Hepatic stellate cell (primary cell): ENCODE results near the gene KNSTRN.
A peak's percentile ranks its signal among the peaks of the same experiment; 100 is the strongest.

Experiments
- DNase-seq: peaks from one replicate; pipeline ENCODE4 v3.0.0; 2011; ENCODE audit warnings: low spot score

Gene KNSTRN

DNA sequence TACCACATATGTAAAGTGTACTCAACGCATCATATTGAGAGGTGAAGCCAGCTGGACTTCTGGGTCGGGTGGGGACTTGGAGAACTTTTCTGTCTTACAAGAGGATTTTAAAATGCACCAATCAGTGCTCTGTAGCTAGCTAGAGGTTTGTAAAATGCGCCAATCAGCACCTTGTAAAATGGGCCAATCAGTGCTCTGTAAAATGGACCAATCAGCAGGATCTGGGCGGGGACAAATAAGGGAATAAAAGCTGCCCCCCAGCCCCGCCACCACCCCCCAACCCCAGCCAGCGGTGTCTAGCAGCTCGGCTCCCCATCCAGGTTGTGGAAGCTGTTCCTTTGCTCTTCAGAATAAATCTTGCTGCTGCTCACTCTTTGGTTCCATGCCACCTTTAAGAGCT is 16.8 kb downstream of the KNSTRN start:
- DNase-seq, result no peak

GRCh38 chr15:40405501-40406381 is 23.2 kb downstream of the KNSTRN start, which contains the start of gene IVD:
TSS of gene IVD (plus strand) at chr15:40405795. CDS start at chr15:40405828, 33 bp downstream.
- DNase-seq, result peak; percentile 100

GRCh38 chr15:40407330-40407990 is 24.9 kb downstream of the KNSTRN start:
- no peak for DNase-seq

- DNase-seq, result no peak
These were observed 26.8 kb downstream of the KNSTRN start for GRCh38 chr15:40409366-40409765.

- no peak for DNase-seq
These were observed 28.0 kb downstream of the KNSTRN start for GRCh38 chr15:40410476-40410875.

- DNase-seq, result no peak
These were observed 29.7 kb downstream of the KNSTRN start for GRCh38 chr15:40412095-40412759.

- DNase-seq, result no peak
These were observed 30.5 kb downstream of the KNSTRN start for GRCh38 chr15:40413036-40413435.

- no peak for DNase-seq
These were observed 32.3 kb downstream of the KNSTRN start for GRCh38 chr15:40414816-40415215.

GRCh38 chr15:40415226-40415625 is 32.7 kb downstream of the KNSTRN start:
- no peak for DNase-seq

GRCh38 chr15:40416056-40416455 is 33.5 kb downstream of the KNSTRN start:
- DNase-seq, result no peak

DNA sequence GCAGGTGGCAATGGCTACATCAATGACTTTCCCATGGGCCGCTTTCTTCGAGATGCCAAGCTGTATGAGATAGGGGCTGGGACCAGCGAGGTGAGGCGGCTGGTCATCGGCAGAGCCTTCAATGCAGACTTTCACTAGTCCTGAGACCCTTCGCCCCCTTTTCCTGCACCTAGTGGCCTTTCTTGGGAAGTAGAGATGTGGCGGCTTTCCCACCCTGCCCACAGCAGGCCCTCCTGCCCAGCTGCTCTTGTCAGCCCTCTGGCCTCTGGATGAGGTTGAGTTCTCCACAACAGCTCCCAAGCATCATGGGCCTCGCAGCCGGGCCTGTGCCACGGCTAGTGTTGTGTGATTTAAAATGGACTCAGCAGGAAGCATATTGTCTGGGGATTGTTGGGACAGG is 35.6 kb downstream of the KNSTRN start:
- DNase-seq, result no peak

GRCh38 chr15:40420071-40420713 is 37.7 kb downstream of the KNSTRN start:
- no peak for DNase-seq

GRCh38 chr15:40420793-40421192 is 38.3 kb downstream of the KNSTRN start:
- DNase-seq, result no peak

- DNase-seq, result peak; percentile 85
These were observed 39.0 kb downstream of the KNSTRN start for GRCh38 chr15:40421246-40422157.

GRCh38 chr15:40424483-40425115 is 42.1 kb downstream of the KNSTRN start:
- no peak for DNase-seq

- DNase-seq, result no peak
These were observed 43.2 kb downstream of the KNSTRN start for GRCh38 chr15:40425681-40426080.

DNA sequence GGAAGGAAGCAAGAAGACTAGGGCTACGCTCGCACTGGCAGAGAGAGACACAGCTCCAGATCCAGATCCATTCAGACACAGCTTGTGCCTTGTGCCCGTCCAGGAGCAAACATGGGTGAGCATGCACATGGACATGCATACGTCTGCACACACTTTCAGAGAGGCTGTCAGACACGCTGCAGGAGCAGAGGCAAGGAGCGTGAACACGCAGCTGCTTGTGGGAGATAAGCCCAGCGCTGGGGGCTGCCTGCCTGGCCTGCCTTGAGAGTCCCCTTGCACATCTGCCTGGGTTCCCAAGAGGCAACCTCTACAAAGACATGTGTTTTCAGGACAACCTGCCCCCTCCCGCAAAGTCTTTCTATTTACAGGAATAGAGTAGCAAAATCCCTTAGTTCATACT is 44.7 kb downstream of the KNSTRN start:
- no peak for DNase-seq

- DNase-seq, result no peak
These were observed 45.7 kb downstream of the KNSTRN start for GRCh38 chr15:40428185-40428584.

DNA sequence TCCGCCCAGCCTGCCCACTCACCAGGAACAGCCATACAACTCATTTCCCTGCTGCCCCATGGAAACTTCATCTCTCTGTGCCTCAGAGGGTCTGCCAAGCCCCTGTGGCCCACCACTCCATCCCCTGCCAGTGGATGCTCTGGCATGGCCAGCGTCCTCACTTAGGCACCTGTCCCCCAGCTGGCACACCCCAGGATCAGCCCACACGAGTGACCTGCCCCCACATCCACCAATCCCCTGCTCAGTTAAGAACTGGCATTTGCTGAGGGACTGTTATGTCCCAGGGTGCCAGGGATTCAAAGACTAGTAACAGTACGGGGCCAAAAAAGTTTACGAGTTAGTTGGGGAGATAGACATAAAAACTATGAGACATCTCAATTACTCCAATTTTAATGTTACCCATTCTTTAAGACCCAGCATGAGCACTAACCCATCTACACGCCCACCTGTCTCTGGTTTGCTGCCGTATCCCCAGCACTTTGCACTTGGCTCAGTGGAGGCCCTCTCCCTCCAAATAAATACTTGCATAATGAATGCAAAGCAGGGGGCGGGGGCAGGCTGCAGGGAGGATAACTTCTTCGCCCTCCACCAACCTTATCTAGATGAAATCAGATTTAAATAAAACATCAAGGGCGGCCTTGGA is 46.7 kb downstream of the KNSTRN start:
- no peak for DNase-seq

DNA sequence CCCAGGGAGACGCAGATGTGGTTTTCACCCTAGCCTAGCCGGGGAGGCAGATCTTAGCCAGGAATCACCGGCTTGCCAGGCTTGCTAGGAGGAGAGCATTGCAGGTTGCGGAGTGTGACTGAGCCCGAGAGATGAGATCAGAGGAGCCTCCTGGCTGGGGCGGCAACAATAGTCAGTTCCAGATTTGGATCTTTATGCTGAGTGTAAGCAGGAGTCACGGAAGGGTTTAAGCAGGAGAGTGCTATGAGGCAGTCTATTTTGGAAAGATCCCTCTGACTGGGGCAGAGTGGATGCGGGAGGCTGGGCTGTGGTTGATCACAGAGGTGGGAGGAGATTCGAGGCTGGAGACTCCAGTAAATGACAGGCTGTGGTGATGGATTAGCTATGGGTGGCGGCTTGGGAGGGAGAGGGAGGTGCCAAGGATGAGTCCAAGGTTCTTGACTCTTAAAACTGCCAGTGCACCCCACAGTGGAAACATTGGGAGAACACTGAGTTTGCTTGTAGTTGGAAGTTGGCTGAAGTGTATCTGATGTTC is 47.8 kb downstream of the KNSTRN start:
- peak; percentile 84 for DNase-seq
